Right lobe of liver (tissue), 6 donors: ENCODE results near the gene FAM3C. TPM values are rescaled to one million over a fixed set of nuclear protein-coding genes. Genes with fewer than 3 reads are reported as not detected.

Experiments used
- ATAC-seq, 4 donors: fragments of 200-7000 bp; cut with Tn5 transposase; one replicate each; pipeline ENCODE4 v1.9.1; 2020; ENCODE audit warnings: mild to moderate bottlenecking in 4 of 4, moderate library complexity in 4 of 4
- DNase-seq, 3 donors: peaks; one replicate each; pipeline ENCODE4 v3.0.0-alpha.2; 2020
- H3K27ac ChIP-seq, 3 donors: fragments of 200-600 bp; one replicate each; pipeline ENCODE4 v1.8.0; 2022
- H3K27me3 ChIP-seq, 2 donors: fragments of 200-600 bp; one replicate each; pipeline ENCODE4 v1.8.0; 2022
- H3K36me3 ChIP-seq, 4 donors: fragments of 200-600 bp; sonication (generic) in 1 of 4; one replicate each; pipeline versions ENCODE4 v1.5.1 to v1.8.0; 2017 to 2022; ENCODE audit warnings: control low read depth in 1 of 4
- H3K4me1 ChIP-seq, 4 donors: fragments of 200-600 bp; sonication (generic) in 1 of 4; one replicate each; pipeline versions ENCODE4 v1.5.1 to v1.8.0; 2017 to 2022; ENCODE audit warnings: control low read depth in 1 of 4
- H3K4me3 ChIP-seq, 3 donors: fragments of 200-600 bp; one replicate each; pipeline ENCODE4 v1.8.0; 2022
- H3K9me3 ChIP-seq, 4 donors: fragments of 200-600 bp; sonication (generic) in 1 of 4; one replicate each; pipeline versions ENCODE4 v1.5.1 to v1.8.0; 2017 to 2022; ENCODE audit warnings: control low read depth in 1 of 4
- CTCF ChIP-seq, 4 donors: fragments of 200-600 bp in 3 of 4; fragments of 450-650 bp in 1 of 4; IDR thresholded peaks; one replicate each; pipeline versions ENCODE4 v1.5.1 to v1.8.0; 2016 to 2022; ENCODE audit warnings: antibody characterized with exemption in 4 of 4, mild to moderate bottlenecking in 2 of 4
- POLR2A ChIP-seq: fragments of 450-650 bp; IDR thresholded peaks from one replicate; pipeline ENCODE4 v1.6.1; 2017; ENCODE audit warnings: antibody characterized with exemption, mild to moderate bottlenecking
- WGBS: methylation state at CpG from one replicate; pipeline ENCODE4 v1.1.6; 2018; ENCODE audit warnings: low coverage, low lambda C conversion rate; ENCODE audit not compliant: insufficient coverage; ENCODE audit errors: missing lambda C conversion rate; 5-methylcytosine and 5-hydroxymethylcytosine counted together
- intact Hi-C, 2 donors: fragments of 100-400 bp; cut with DNase I; formaldehyde crosslinking; loops; one replicate each; pipeline versions ENCODE4 v1.11.2 to v1.14.1; 2022
- total RNA-seq, 6 experiments: library from RNA; depleted of rRNA in 2 of 6; stranded (reverse); fragments of >200 nt in 2 of 6; fragmentation: NEBNext Ultra II Directional in 3 of 6; extraction: Animal tissue kit (Norgen Biotek cat#: 25700) in 3 of 6; gene quantifications; one replicate each; pipeline versions ENCODE4 v1.1.0 to v1.2.4, GENCODE V29; 2016 to 2023
- donor health status: DM: no; HTN: yes; CAD: no.
- donor health status: DM: no; HTN: no; CAD: no.
- donor health status: DM: no; HTN: no; CAD: no.
- donor health status: DM: no; HTN: yes; CAD: no.
- donor health status: DM: no; HTN: yes; CAD: no.

Gene FAM3C
- total RNA-seq, 6 experiments from 2014 or later, result 13.6 to 41.3 (median 31.8) TPM

GRCh38 chr7:121431996-121432395 is 35.9 kb upstream of the FAM3C start:
- no peak for DNase-seq

GRCh38 chr7:121431389-121431995 is 35.4 kb upstream of the FAM3C start:
- intact Hi-C loops, result no loop called here
- Histone ChIP-seq H3K4me3 (no peak overlapping the region), H3K27me3 (no peaks in the 10 kb centered on the region), H3K27ac (no peak overlapping the region), H3K4me1 (no peaks in the 10 kb centered on the region), H3K36me3 (no peaks in the 10 kb centered on the region), H3K9me3 (no peaks in the 10 kb centered on the region)
- no peak for DNase-seq
- WGBS, result 74% methylated on average over 2 of the region's 2 CpGs
- ATAC-seq, result no peak
- no peak for TF ChIP-seq CTCF (IDR thresholded peaks at IDR 0.05)
- no peak for TF ChIP-seq POLR2A

More at GRCh38 chr7:121431996-121432395, 35.9 kb upstream of the FAM3C start:
- H3K27me3 ChIP-seq, result no peaks in the 10 kb centered on the region
- no peak overlapping the region for H3K27ac ChIP-seq
- H3K4me3 ChIP-seq, result no peak overlapping the region
- no peaks in the 10 kb centered on the region for H3K36me3 ChIP-seq
- TF ChIP-seq CTCF (IDR thresholded peaks at IDR 0.05) (no peak), POLR2A (no peak)
- no peaks in the 10 kb centered on the region for H3K4me1 ChIP-seq
- ATAC-seq, result no peak
- intact Hi-C loops, result no loop called here
- 93% methylated on average over 2 of the region's 2 CpGs for WGBS
- H3K9me3 ChIP-seq, result no peaks in the 10 kb centered on the region

- ATAC-seq (no peak), DNase-seq (no peak)
- Histone ChIP-seq H3K4me3 (no peak overlapping the region), H3K27ac (no peak overlapping the region), H3K36me3 (no peaks in the 10 kb centered on the region), H3K4me1 (no peaks in the 10 kb centered on the region), H3K27me3 (no peaks in the 10 kb centered on the region), H3K9me3 (no peaks in the 10 kb centered on the region)
- intact Hi-C loops, result no loop called here
- WGBS, result 69% methylated on average over 1 of the region's 1 CpG
- TF ChIP-seq POLR2A (no peak), CTCF (IDR thresholded peaks at IDR 0.05) (no peak)
Observed at GRCh38 chr7:121430558-121430957, 34.5 kb upstream of the FAM3C start.

- H3K27me3 ChIP-seq, result no peaks in the 10 kb centered on the region
- H3K9me3 ChIP-seq, result no peaks in the 10 kb centered on the region
- no peak overlapping the region for H3K27ac ChIP-seq
- intact Hi-C loops, result no loop called here
- H3K36me3 ChIP-seq, result no peaks in the 10 kb centered on the region
- no peaks in the 10 kb centered on the region for H3K4me1 ChIP-seq
- no peak overlapping the region for H3K4me3 ChIP-seq
- no peak for TF ChIP-seq POLR2A
- TF ChIP-seq CTCF (IDR thresholded peaks at IDR 0.05), result no peak
- ATAC-seq (no peak), DNase-seq (no peak)
Observed at GRCh38 chr7:121429798-121430197, 33.7 kb upstream of the FAM3C start.
